IMR-90 (cell line): ENCODE measurements around the gene NOL4L.

ENCODE experiments used
- POLR2A ChIP-seq: IDR thresholded peaks from 2 replicates; pipeline ENCODE4 v1.6.1; 2012; ENCODE audit warnings: mild to moderate bottlenecking, low read depth, low read length
- TF ChIP-seq, protein P1 (sequence below): conservative IDR thresholded peaks from 2 replicates; pipeline ENCODE4 v1.5.1; 2012; ENCODE audit warnings: mild to moderate bottlenecking, low read depth, low read length, improper control_type of control experiment
- TF ChIP-seq, protein P2 (sequence below): fragments of 150-350 bp; IDR thresholded peaks from 2 replicates; pipeline ENCODE4 v1.6.1; 2017; ENCODE audit warnings: mild to moderate bottlenecking, antibody characterized with exemption, low read length, low read depth

DNA sequence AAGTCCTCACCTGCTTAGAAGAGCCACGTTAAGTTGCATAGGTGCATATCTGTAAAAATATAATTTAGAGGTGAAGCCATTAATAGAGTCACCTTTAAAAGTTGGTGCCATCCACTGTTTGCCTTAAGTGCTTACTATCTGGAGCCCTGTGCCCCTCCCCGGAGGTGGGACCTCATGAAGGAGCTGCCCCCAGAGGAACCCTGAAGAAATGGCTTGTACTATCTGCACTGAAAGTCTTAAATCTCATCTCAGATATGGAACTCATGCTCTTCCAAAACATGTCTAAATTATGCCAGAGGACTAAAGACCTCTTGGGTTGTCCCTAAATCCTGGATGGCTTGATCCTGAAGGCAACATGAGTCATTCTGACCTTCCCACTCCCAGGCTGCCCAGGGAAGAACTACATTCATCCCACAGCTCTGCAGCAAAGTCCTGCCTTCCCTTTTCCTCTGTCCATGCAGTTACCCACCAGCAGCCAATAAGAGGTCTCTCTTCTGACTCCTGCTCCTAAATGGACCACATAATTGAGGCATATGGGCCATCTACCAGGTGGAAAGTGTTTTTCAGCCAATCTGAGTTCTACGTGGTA lies 141.7 kb downstream of the NOL4L start:
- TF ChIP-seq, protein P1, sequence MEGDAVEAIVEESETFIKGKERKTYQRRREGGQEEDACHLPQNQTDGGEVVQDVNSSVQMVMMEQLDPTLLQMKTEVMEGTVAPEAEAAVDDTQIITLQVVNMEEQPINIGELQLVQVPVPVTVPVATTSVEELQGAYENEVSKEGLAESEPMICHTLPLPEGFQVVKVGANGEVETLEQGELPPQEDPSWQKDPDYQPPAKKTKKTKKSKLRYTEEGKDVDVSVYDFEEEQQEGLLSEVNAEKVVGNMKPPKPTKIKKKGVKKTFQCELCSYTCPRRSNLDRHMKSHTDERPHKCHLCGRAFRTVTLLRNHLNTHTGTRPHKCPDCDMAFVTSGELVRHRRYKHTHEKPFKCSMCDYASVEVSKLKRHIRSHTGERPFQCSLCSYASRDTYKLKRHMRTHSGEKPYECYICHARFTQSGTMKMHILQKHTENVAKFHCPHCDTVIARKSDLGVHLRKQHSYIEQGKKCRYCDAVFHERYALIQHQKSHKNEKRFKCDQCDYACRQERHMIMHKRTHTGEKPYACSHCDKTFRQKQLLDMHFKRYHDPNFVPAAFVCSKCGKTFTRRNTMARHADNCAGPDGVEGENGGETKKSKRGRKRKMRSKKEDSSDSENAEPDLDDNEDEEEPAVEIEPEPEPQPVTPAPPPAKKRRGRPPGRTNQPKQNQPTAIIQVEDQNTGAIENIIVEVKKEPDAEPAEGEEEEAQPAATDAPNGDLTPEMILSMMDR, result no peak
- TF ChIP-seq, protein P2, sequence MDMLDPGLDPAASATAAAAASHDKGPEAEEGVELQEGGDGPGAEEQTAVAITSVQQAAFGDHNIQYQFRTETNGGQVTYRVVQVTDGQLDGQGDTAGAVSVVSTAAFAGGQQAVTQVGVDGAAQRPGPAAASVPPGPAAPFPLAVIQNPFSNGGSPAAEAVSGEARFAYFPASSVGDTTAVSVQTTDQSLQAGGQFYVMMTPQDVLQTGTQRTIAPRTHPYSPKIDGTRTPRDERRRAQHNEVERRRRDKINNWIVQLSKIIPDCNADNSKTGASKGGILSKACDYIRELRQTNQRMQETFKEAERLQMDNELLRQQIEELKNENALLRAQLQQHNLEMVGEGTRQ, result no peak
- no peak for TF ChIP-seq POLR2A
